DOHH2 (cell line): Measurements from ENCODE around the gene TBCD.
A peak's percentile ranks its signal among the peaks of the same experiment; 100 is the strongest.

Source experiments
- H3F3A ChIP-seq: fragments of 200-600 bp; sonication (generic), shearing (Covaris generic); 2 replicates; pipeline ENCODE4 v1.6.0; 2016; ENCODE audit warnings: antibody characterized with exemption, mild to moderate bottlenecking; ENCODE audit not compliant: control insufficient read depth, insufficient read depth
- H3K27ac ChIP-seq: fragments of 200-600 bp; sonication (generic); 2 replicates; pipeline ENCODE4 v1.5.1; 2014; ENCODE audit warnings: low read depth, mild to moderate bottlenecking, low read length, moderate library complexity
- H3K27me3 ChIP-seq: fragments of 200-600 bp; sonication (generic); 2 replicates; pipeline ENCODE4 v1.6.1; 2014; ENCODE audit warnings: mild to moderate bottlenecking, low read length, mixed read lengths; ENCODE audit not compliant: control insufficient read depth
- H3K36me3 ChIP-seq: fragments of 200-600 bp; sonication (generic); 2 replicates; pipeline ENCODE4 v1.6.1; 2014; ENCODE audit warnings: mild to moderate bottlenecking, low read length, moderate library complexity, mixed read lengths; ENCODE audit not compliant: control insufficient read depth
- H3K4me1 ChIP-seq: fragments of 200-600 bp; sonication (generic); 2 replicates; pipeline ENCODE4 v1.6.1; 2014; ENCODE audit warnings: mild to moderate bottlenecking, low read length, mixed read lengths; ENCODE audit not compliant: control insufficient read depth
- H3K4me2 ChIP-seq: fragments of 200-600 bp; sonication (generic); 2 replicates; pipeline ENCODE4 v1.6.0; 2014; ENCODE audit warnings: mild to moderate bottlenecking, low read length, moderate library complexity
- H3K4me3 ChIP-seq: fragments of 200-600 bp; sonication (generic); 2 replicates; pipeline ENCODE4 v1.5.1; 2014; ENCODE audit warnings: mild to moderate bottlenecking, low read length, mixed read lengths
- H3K79me2 ChIP-seq: fragments of 200-600 bp; sonication (generic); 2 replicates; pipeline ENCODE4 v1.6.1; 2014; ENCODE audit warnings: mild to moderate bottlenecking, low read length, mixed read lengths; ENCODE audit not compliant: control insufficient read depth
- H3K9me2 ChIP-seq: fragments of 200-600 bp; sonication (generic); replicated peaks from 2 replicates; pipeline ENCODE4 v1.6.1; 2014; ENCODE audit warnings: mild to moderate bottlenecking, low read length, mixed read lengths; ENCODE audit not compliant: control insufficient read depth
- H3K9me3 ChIP-seq: fragments of 200-600 bp; sonication (generic); 2 replicates; pipeline ENCODE4 v1.6.1; 2014; ENCODE audit warnings: antibody characterized with exemption, low read length, mixed read lengths; ENCODE audit not compliant: control insufficient read depth, insufficient read depth
- H4K20me1 ChIP-seq: fragments of 200-600 bp; sonication (generic); 2 replicates; pipeline ENCODE4 v1.6.0; 2014; ENCODE audit warnings: low read depth, mild to moderate bottlenecking, antibody characterized with exemption, low read length, moderate library complexity; ENCODE audit not compliant: control insufficient read depth, insufficient read depth
- EZH2phosphoT487 ChIP-seq: fragments of 200-600 bp; sonication (generic); IDR thresholded peaks from 2 replicates; pipeline ENCODE4 v1.6.1; 2017; ENCODE audit warnings: borderline replicate concordance, mild to moderate bottlenecking, antibody characterized with exemption, low read length, moderate library complexity, mixed read lengths
- TF ChIP-seq, protein P1 (sequence below): fragments of 200-600 bp; sonication (generic); IDR thresholded peaks from one replicate; pipeline ENCODE4 v1.5.1; 2014; ENCODE audit warnings: antibody characterized with exemption, mild to moderate bottlenecking, low read depth, low read length; ENCODE audit not compliant: poor library complexity, severe bottlenecking

TBCD gene

GRCh38 chr17:82861393-82861775 is 109.5 kb downstream of the TBCD start:
- H3K27me3 ChIP-seq, result no peaks in the 10 kb centered on the region
- H3K4me1 ChIP-seq, result peaks cover 70% of the 10 kb centered on the region
- H3K9me3 ChIP-seq, result no peaks in the 10 kb centered on the region
- peak overlapping the region; percentile 88; the same call in 1 of the 2 replicates for H3K4me2 ChIP-seq
- no peak for TF ChIP-seq EZH2phosphoT487
- TF ChIP-seq, protein P1, sequence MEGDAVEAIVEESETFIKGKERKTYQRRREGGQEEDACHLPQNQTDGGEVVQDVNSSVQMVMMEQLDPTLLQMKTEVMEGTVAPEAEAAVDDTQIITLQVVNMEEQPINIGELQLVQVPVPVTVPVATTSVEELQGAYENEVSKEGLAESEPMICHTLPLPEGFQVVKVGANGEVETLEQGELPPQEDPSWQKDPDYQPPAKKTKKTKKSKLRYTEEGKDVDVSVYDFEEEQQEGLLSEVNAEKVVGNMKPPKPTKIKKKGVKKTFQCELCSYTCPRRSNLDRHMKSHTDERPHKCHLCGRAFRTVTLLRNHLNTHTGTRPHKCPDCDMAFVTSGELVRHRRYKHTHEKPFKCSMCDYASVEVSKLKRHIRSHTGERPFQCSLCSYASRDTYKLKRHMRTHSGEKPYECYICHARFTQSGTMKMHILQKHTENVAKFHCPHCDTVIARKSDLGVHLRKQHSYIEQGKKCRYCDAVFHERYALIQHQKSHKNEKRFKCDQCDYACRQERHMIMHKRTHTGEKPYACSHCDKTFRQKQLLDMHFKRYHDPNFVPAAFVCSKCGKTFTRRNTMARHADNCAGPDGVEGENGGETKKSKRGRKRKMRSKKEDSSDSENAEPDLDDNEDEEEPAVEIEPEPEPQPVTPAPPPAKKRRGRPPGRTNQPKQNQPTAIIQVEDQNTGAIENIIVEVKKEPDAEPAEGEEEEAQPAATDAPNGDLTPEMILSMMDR, result no peak
- H3K79me2 ChIP-seq, result peaks cover 35% of the 10 kb centered on the region
- 0 out of 2 replicates have a peak, but pooled peaks cover 5% of the 10 kb centered on the region for H3K36me3 ChIP-seq
- no peak overlapping the region for H3K4me3 ChIP-seq
- no peak overlapping the region for H3K27ac ChIP-seq
- H3K9me2 ChIP-seq, result no peaks in the 10 kb centered on the region
- H4K20me1 ChIP-seq, result peaks cover 19% of the 10 kb centered on the region
- peaks cover 12% of the 10 kb centered on the region; the same call in 1 of the 2 replicates for H3F3A ChIP-seq

DNA sequence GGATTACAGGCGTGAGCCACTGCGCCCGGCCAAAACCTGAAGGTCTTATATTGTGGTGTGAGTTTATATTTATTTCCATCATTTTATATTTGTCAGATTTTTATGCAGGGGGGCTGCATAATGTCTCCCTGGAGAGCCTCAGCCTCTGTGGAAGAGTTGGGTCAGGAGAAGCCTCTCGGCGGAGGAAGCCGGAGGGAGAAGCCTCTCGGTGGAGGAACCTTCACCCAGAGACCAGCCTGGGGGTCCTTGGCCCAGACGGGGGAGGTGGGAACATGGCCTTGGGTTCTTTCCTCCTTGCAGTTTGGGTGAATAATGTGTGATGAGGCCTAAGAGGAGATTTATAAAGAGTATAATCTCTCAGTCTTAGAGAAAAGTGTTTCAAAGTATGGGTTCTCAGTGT is 110.3 kb downstream of the TBCD start:
- no peak overlapping the region for H3K4me2 ChIP-seq
- H3K9me3 ChIP-seq, result no peaks in the 10 kb centered on the region
- 0 out of 2 replicates have a peak, but pooled peaks cover 5% of the 10 kb centered on the region for H3K36me3 ChIP-seq
- no peak overlapping the region for H3K27ac ChIP-seq
- no peak for TF ChIP-seq EZH2phosphoT487
- TF ChIP-seq, protein P1, result no peak
- peaks cover 41% of the 10 kb centered on the region for H3K79me2 ChIP-seq
- H3K4me1 ChIP-seq, result peaks cover 74% of the 10 kb centered on the region
- peaks cover 10% of the 10 kb centered on the region; the same call in 1 of the 2 replicates for H3F3A ChIP-seq
- H3K9me2 ChIP-seq, result no peaks in the 10 kb centered on the region
- peaks cover 19% of the 10 kb centered on the region for H4K20me1 ChIP-seq
- H3K27me3 ChIP-seq, result no peaks in the 10 kb centered on the region
- no peak overlapping the region for H3K4me3 ChIP-seq

DNA sequence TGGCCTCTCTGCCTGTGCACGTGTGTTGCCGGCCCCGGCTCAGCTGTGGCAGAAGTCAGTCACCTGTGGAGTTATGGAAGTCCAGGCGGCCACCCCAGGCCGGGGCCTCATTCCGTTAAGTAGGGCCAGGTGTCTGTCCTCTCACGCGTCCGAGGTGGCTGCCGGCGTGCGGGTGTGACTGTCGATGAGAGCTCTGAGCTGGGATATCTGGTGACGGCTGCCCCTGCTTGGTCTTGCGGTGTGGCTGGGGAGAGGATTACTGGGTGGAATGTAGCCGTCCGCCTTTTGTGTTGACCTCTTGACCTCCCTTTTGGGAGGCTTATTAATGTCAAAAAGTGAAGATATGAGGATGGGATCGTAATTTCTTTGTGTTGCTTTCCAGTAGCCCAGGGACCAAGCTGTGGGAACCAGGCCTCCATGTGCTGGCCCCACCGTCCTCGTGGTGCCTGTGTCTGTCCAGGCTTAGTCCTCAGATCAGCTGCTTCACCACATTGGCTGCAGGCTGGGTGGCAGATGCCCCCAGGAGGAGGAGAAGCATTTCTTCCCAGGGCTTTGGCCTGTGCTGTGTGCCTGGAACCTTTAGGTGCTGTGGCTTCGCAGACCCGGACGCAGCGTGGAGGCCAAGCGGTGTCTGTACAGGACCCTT is 111.0 kb downstream of the TBCD start:
- H3K9me3 ChIP-seq, result no peaks in the 10 kb centered on the region

More for the DNA sequence above, 111.0 kb downstream of the TBCD start:
- no peaks in the 10 kb centered on the region for H3K9me2 ChIP-seq
- TF ChIP-seq, protein P1, result no peak
- H3K27ac ChIP-seq, result no peak overlapping the region
- H3K4me1 ChIP-seq, result peaks cover 76% of the 10 kb centered on the region
- peaks cover 19% of the 10 kb centered on the region for H4K20me1 ChIP-seq
- no peaks in the 10 kb centered on the region for H3K27me3 ChIP-seq
- no peak overlapping the region for H3K4me3 ChIP-seq
- 0 out of 2 replicates have a peak, but pooled peaks cover 7% of the 10 kb centered on the region for H3F3A ChIP-seq
- peaks cover 48% of the 10 kb centered on the region for H3K79me2 ChIP-seq
- peak overlapping the region; percentile 57 for H3K4me2 ChIP-seq
- H3K36me3 ChIP-seq, result 0 out of 2 replicates have a peak, but pooled peaks cover 5% of the 10 kb centered on the region
